GM23338 (cell line): ENCODE measurements around the gene TM9SF4. TPM values are rescaled to one million over a fixed set of nuclear protein-coding genes. Genes with fewer than 3 reads are reported as not detected.
A peak's percentile ranks its signal among the peaks of the same experiment; 100 is the strongest.

Experiments used
- ATAC-seq: fragments of 200-7000 bp; cut with Tn5 transposase; 3 replicates; pipeline ENCODE4 v1.9.1; 2020
- DNase-seq: peaks from one replicate; pipeline ENCODE4 v3.0.0-alpha.2; 2015; ENCODE audit warnings: low spot score
- H2AFZ ChIP-seq: fragments of 200-600 bp; sonication (generic); 2 replicates; pipeline ENCODE4 v1.8.0; 2016; ENCODE audit warnings: antibody characterized with exemption, mild to moderate bottlenecking, moderate library complexity
- H3F3A ChIP-seq: fragments of 200-600 bp; sonication (generic); replicated peaks from 2 replicates; pipeline ENCODE4 v1.8.0; 2017; ENCODE audit warnings: antibody characterized with exemption, mixed run types, low read depth
- H3K27ac ChIP-seq: fragments of 200-600 bp; sonication (generic); 2 replicates; pipeline ENCODE4 v1.6.1; 2016; ENCODE audit warnings: low read depth
- H3K27me3 ChIP-seq: fragments of 200-600 bp; sonication (generic); 2 replicates; pipeline ENCODE4 v1.8.0; 2016; ENCODE audit warnings: mild to moderate bottlenecking, mixed run types, moderate library complexity; ENCODE audit not compliant: insufficient read depth
- H3K36me3 ChIP-seq: fragments of 200-600 bp; sonication (generic); 2 replicates; pipeline ENCODE4 v1.8.0; 2016; ENCODE audit warnings: mild to moderate bottlenecking; ENCODE audit not compliant: insufficient read depth
- H3K4me1 ChIP-seq: fragments of 200-600 bp; sonication (generic); 2 replicates; pipeline ENCODE4 v1.8.0; 2016; ENCODE audit warnings: mild to moderate bottlenecking, moderate library complexity; ENCODE audit not compliant: insufficient read depth
- H3K4me2 ChIP-seq: fragments of 200-600 bp; sonication (generic); 2 replicates; pipeline ENCODE4 v1.7.1; 2017; ENCODE audit warnings: mixed run types
- H3K4me3 ChIP-seq: fragments of 200-600 bp; sonication (generic); 2 replicates; pipeline ENCODE4 v1.6.1; 2016; ENCODE audit warnings: mixed run types
- H3K79me2 ChIP-seq: fragments of 200-600 bp; sonication (generic); replicated peaks from 2 replicates; pipeline ENCODE4 v1.8.0; 2017; ENCODE audit warnings: mild to moderate bottlenecking; ENCODE audit not compliant: insufficient read depth
- H3K9me2 ChIP-seq: fragments of 200-600 bp; sonication (generic); 2 replicates; pipeline ENCODE4 v1.8.0; 2017; ENCODE audit not compliant: insufficient read depth
- H4K20me1 ChIP-seq: fragments of 200-600 bp; sonication (generic); replicated peaks from 2 replicates; pipeline ENCODE4 v1.8.0; 2017; ENCODE audit warnings: mild to moderate bottlenecking; ENCODE audit not compliant: insufficient read depth
- H3K27ac Mint-ChIP-seq: 2 replicates; pipeline ENCODE4 v1.8.0; 2020; ENCODE audit warnings: inconsistent platforms, mild to moderate bottlenecking, moderate library complexity, mixed read lengths
- H3K27me3 Mint-ChIP-seq: 3 replicates; pipeline ENCODE4 v1.8.0; 2022; ENCODE audit warnings: low read depth, mild to moderate bottlenecking, moderate library complexity, mixed read lengths, inconsistent platforms; ENCODE audit not compliant: insufficient read depth, poor library complexity
- H3K36me3 Mint-ChIP-seq: 3 replicates; pipeline ENCODE4 v1.8.0; 2021; ENCODE audit warnings: low read depth, mild to moderate bottlenecking, inconsistent platforms, moderate library complexity, mixed read lengths
- H3K4me1 Mint-ChIP-seq: 3 replicates; pipeline ENCODE4 v1.8.0; 2020; ENCODE audit warnings: mild to moderate bottlenecking, inconsistent platforms, mixed read lengths
- H3K4me3 Mint-ChIP-seq: 3 replicates; pipeline ENCODE4 v1.8.0; 2021; ENCODE audit warnings: moderate library complexity, mild to moderate bottlenecking, inconsistent platforms, mixed read lengths
- H3K9me3 Mint-ChIP-seq: 3 replicates; pipeline ENCODE4 v1.8.0; 2020; ENCODE audit warnings: moderate library complexity, mild to moderate bottlenecking, inconsistent platforms, mixed read lengths
- CREB1 ChIP-seq: fragments of 250-450 bp; sonication (Bioruptor Pico); IDR thresholded peaks from 2 replicates; pipeline ENCODE4 v1.5.0; 2020; ENCODE audit warnings: low read depth, mild to moderate bottlenecking, moderate library complexity
- CTCF ChIP-seq, 2 experiments: fragments of 200-600 bp in 1 of 2; sonication (generic) in 1 of 2; conservative IDR thresholded peaks; 2 replicates each; pipeline versions ENCODE4 v1.5.1 to v1.6.1; 2016 to 2017; ENCODE audit warnings: antibody characterized with exemption in 2 of 2, low read depth in 2 of 2, mild to moderate bottlenecking in 2 of 2, moderate library complexity in 1 of 2
- ETS1 ChIP-seq: IDR thresholded peaks from 2 replicates; pipeline ENCODE4 v1.6.1; 2016; ENCODE audit warnings: antibody characterized with exemption
- EZH2 ChIP-seq: fragments of 200-600 bp; sonication (generic); IDR thresholded peaks from one replicate; pipeline ENCODE4 v1.8.0; 2017; ENCODE audit warnings: antibody characterized with exemption, mild to moderate bottlenecking, low read depth; ENCODE audit not compliant: unreplicated experiment
- JUNB ChIP-seq: IDR thresholded peaks from one replicate; pipeline ENCODE4 v1.6.1; 2016; ENCODE audit warnings: antibody characterized with exemption; ENCODE audit not compliant: unreplicated experiment
- NANOG ChIP-seq: IDR thresholded peaks from 2 replicates; pipeline ENCODE4 v1.6.1; 2016; ENCODE audit warnings: antibody characterized with exemption, borderline replicate concordance
- POLR2AphosphoS5 ChIP-seq: IDR thresholded peaks from 2 replicates; pipeline ENCODE4 v1.6.1; 2016; ENCODE audit warnings: antibody characterized with exemption, low read depth
- REST ChIP-seq: IDR thresholded peaks from one replicate; pipeline ENCODE4 v1.6.1; 2018; ENCODE audit warnings: antibody characterized with exemption; ENCODE audit not compliant: unreplicated experiment
- ZNF114 ChIP-seq: fragments of 250-450 bp; sonication (Bioruptor Pico); IDR thresholded peaks from 2 replicates; pipeline ENCODE4 v1.5.0; 2020; ENCODE audit warnings: mild to moderate bottlenecking, moderate library complexity
- ZNF331 ChIP-seq: fragments of 250-450 bp; sonication (Bioruptor Pico); IDR thresholded peaks from 2 replicates; pipeline ENCODE4 v1.5.0; 2020; ENCODE audit warnings: low read depth, mild to moderate bottlenecking, moderate library complexity
- ZNF462 ChIP-seq: fragments of 250-450 bp; sonication (Bioruptor Pico); IDR thresholded peaks from 2 replicates; pipeline ENCODE4 v1.5.0; 2020; ENCODE audit warnings: mild to moderate bottlenecking, moderate library complexity
- polyA plus RNA-seq: library from polyadenylated mRNA; unstranded; fragments of >200 nt; fragmentation: Nextera tagmentation; extraction: Ambion mirVana; gene quantifications from 2 replicates; pipeline ENCODE4 v1.2.1, GENCODE V29; 2016
- total RNA-seq: library from RNA; depleted of rRNA; stranded (reverse); fragments of >200 nt; shearing (Covaris generic); gene quantifications from 2 replicates; pipeline ENCODE4 v1.2.3, GENCODE V29; 2014

The TM9SF4 gene
- total and polyA plus RNA-seq, 2 experiments from 2014 or later = 20.4 to 52.6 TPM

- TF ChIP-seq ZNF462 (CRISPR knock-in tag) = no peak
- TF ChIP-seq EZH2 = no peak
- TF ChIP-seq ZNF114 (CRISPR knock-in tag) = no peak
- no peak for TF ChIP-seq POLR2AphosphoS5
- TF ChIP-seq NANOG = no peak
- no peak for TF ChIP-seq ETS1
Observed at GRCh38 chr20:32126919-32127318, 17.4 kb downstream of the TM9SF4 start (continued).

- no peak overlapping the region for H3K27ac Mint-ChIP-seq
Observed at GRCh38 chr20:32127347-32127746, 17.8 kb downstream of the TM9SF4 start.

More at GRCh38 chr20:32127347-32127746, 17.8 kb downstream of the TM9SF4 start:
- Histone ChIP-seq H3K9me2 (no peaks in the 10 kb centered on the region), H3F3A (no peaks in the 10 kb centered on the region), H3K36me3 (peaks cover 3% of the 10 kb centered on the region), H3K4me3 (no peak overlapping the region), H3K79me2 (peaks cover 89% of the 10 kb centered on the region), H2AFZ (no peak overlapping the region), H3K27me3 (no peaks in the 10 kb centered on the region), H3K27ac (no peak overlapping the region), H3K4me1 (peaks cover 10% of the 10 kb centered on the region), H4K20me1 (peaks cover 20% of the 10 kb centered on the region), H3K4me2 (peak overlapping the region; percentile 25; the same call in 1 of the 2 replicates)
- no peak for ATAC-seq
- DNase-seq = no peak
- H3K27me3 Mint-ChIP-seq = peaks cover 8% of the 10 kb centered on the region
- peaks cover 15% of the 10 kb centered on the region for H3K9me3 Mint-ChIP-seq
- peaks cover 24% of the 10 kb centered on the region; the same call in 2 of the 3 replicates for H3K4me1 Mint-ChIP-seq
- no peak overlapping the region for H3K4me3 Mint-ChIP-seq
- TF ChIP-seq POLR2AphosphoS5 (no peak), ZNF114 (CRISPR knock-in tag) (no peak), NANOG (no peak), ZNF331 (no peak), JUNB (no peak), CREB1 (CRISPR knock-in tag) (no peak), EZH2 (no peak), CTCF (conservative IDR thresholded peaks at IDR 0.05; ENCODE audit: low read depth in 2 of 2) (no peak), ETS1 (no peak), REST (no peak)
- H3K36me3 Mint-ChIP-seq = peaks cover 29% of the 10 kb centered on the region
